Activated CD8-positive, alpha-beta memory T cell treated with anti-CD3 and anti-CD28 coated beads, Interleukin-2, amount 50 U/mL, for 1 hour (primary cell): ENCODE data around the gene TBC1D4.
"Not testable (repeated sequence)": the region's sequence is repeated elsewhere in the genome, so short reads cannot be mapped to it uniquely, and the experiment has no call there.

ENCODE experiments used
- DNase-seq: peaks from one replicate; pipeline ENCODE4 v3.0.0-alpha.2; 2020; ENCODE audit errors: extremely low read depth

Gene TBC1D4

GRCh38 chr13:75360170-75360569, 121.8 kb downstream of the TBC1D4 start:
- no peak for DNase-seq

- DNase-seq: no peak
Observed at GRCh38 chr13:75359266-75359665, 122.7 kb downstream of the TBC1D4 start.

- DNase-seq: no peak
Observed at GRCh38 chr13:75357576-75358289, 124.2 kb downstream of the TBC1D4 start.

DNA sequence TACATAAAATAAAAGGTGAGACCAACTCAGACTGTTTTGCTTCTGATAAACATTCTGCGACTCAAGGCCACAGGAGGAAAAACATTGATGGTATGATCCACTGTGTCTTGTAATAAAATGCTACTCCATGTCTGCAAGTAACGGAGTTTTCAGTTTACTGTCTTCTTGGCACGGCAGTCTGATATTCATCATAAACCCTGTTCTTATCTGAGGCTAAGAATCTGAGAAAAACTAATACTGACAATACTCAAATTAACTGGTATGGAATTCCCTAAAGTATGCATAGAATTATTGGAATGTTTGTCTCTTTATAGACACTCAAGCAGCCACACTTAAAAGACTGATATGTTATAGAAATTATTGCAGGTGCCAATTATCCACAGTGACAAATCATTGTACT, 125.5 kb downstream of the TBC1D4 start:
- no peak for DNase-seq

GRCh38 chr13:75355609-75356008, 126.4 kb downstream of the TBC1D4 start:
- no peak for DNase-seq

DNA sequence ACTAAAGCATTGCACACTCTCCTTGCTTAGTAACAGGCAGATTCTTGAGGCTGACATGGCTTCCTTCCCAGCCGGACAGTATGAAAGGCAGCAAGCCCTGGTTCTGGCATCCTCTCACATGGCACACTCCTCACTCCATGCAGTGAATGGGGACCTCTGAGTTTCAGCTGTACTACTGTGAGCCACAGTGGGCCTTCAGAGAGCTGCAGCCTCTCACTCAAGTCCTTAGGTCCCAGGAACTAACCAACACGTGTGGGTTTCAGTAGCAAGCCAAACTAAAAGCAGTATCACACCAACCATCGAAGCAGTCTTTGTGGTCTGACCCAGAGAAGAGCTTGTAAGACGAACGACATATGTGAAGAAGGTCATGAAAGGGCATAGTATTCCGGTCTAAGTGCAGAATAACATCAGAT, 128.2 kb downstream of the TBC1D4 start:
- no peak for DNase-seq

GRCh38 chr13:75352641-75353327, 129.2 kb downstream of the TBC1D4 start:
- DNase-seq: no peak

- DNase-seq: not testable (repeated sequence)
Observed at GRCh38 chr13:75351538-75351937, 130.4 kb downstream of the TBC1D4 start.

GRCh38 chr13:75347925-75348324, 134.0 kb downstream of the TBC1D4 start:
- DNase-seq: no peak

DNA sequence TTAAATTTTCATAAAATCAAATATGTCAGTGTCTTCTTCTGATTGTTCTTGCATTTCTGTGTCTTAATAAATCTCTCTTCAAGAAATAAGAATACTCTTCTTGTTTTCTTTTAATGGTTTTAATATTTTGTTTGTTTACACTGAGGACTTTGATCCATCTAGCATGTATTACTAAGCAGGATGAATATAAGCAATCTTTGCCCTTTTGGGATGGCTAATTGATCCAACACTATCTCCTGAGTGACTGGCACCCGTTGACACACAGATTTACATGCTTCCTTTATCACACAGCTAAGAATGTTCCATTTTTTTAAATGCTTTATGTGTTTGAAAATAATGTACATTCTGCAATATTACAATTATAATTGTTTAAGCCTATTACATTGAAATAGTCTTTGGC, 134.5 kb downstream of the TBC1D4 start:
- no peak for DNase-seq

- DNase-seq: no peak
Observed at GRCh38 chr13:75345193-75345592, 136.8 kb downstream of the TBC1D4 start.

DNA sequence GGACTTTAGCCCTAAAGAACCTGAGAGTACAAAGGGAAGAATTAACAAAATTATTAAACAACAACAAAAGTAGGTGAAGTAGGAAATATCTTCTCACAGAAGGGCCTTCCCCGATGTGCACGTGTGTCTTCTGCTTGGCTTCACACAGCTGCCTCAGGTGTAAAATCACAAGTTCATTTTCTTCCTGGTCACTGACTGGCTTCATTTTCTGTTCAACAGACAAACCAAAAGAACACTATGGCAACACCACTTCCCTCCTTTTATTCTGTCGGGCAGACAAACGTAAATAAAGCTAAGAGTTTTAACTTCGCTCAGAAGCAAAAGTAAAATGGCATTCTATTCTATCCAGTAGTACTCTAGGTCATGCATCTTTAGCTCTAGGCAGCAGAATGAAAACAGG, 140.9 kb downstream of the TBC1D4 start:
- DNase-seq: no peak

DNA sequence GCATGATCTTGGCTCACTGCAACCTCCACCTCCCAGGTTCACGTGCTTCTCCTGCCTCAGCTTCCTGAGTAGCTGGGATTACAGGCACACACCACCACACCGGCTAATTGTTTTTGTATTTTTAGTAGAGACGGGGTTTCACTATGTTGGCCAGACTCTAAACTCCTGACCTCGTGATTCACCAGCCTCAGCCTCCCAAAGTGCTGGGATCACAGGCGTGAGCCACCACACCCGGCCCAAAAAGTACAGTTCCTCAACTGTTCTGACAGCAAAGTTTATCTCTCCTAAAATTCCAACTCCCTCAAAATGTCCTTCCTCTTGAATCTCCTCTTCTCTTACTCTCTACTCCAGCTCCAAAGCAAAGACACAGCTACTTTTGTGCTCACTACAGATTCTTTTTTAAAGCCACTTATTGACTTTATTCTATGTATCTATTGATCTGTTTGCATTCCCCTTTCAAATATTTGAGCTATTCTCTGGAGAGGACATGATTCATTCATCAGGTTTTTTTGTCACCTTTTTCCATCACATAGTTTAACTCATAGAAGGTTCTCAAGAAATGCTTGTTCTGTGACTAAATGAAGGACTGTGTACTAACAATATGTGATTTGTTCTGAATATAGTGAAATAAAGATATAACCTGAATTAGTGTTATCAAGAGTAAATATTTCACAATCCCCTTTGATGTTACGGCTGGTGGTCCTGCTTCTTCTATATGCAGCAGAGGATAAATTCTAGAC, 142.2 kb downstream of the TBC1D4 start:
- DNase-seq: no peak

DNA sequence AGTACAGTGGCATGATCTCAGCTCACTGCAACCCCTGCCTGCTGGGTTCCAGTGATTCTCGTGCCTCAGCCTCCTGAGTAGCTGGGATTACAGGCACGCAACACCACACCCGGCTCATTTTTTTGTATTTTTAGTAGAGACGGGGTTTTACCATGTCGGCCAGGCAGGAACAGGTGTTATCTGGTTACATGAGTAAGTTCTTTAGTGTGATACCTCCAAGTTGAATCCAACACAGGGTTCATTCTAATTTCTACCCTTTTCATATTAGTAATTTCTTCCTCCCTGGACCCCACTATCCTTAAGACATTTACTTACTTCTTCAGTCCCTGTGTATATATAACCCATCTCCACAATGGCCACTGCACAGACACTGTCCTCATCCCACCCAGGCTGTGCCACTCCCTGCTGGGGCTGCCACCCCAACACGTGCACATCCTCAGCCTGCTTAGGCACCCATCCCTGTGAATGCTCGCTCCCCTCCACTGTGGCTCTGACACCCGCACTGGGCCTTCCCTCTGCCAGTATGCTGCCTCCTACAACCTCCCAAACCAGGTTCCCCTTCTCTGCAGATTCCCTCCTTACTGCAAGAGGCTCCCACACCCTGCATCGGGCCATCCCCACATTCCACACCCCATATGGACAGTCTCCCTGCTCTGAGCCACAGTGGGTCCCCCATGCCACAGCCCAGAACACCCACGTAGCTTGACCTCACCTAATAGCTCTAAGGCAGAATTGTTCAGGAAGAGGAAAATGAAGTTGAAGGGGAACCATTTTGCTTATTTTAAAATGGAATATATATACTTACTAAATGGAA, 147.1 kb downstream of the TBC1D4 start:
- no peak for DNase-seq

- no peak for DNase-seq
Observed at GRCh38 chr13:75333103-75333502, 148.9 kb downstream of the TBC1D4 start.

GRCh38 chr13:75331792-75332349, 150.1 kb downstream of the TBC1D4 start:
- DNase-seq: no peak

GRCh38 chr13:75330770-75331169, 151.2 kb downstream of the TBC1D4 start:
- DNase-seq: no peak

GRCh38 chr13:75329723-75330122, 152.2 kb downstream of the TBC1D4 start:
- no peak for DNase-seq

DNA sequence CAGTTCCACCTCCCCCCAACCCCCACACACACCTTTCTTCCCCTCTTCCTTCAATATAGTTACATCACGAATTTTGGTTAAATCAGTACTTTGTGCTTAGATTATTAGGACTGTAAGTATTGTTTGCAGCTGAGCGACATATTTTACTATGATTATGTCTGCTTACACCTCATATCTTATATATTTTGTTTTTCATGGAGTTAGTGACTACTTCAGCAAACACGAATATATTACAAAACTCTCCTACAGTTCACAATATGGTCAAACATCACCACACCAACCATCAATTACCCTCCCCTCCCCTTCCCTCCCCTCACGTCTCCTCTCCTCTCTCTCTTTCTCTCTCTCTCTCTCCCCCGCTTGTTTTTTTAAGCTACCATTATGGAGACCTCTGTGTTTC, 152.9 kb downstream of the TBC1D4 start:
- DNase-seq: no peak

DNA sequence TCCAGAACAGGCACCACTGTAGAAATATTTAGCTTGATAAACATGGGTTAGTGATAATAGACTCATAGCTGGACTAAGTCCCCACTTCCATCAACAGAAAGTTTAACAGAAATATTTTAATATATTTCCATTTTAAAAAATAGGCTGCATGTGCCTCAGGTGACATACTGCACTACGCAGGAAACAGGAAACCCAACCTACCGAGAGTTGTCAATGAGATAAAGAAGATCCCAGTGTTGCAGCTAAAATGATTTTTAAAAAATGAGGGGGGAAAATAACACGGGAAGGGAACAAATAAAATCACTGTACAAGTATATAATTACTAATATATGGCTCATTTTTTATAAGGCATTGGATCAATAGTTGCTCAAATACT, 154.8 kb downstream of the TBC1D4 start:
- DNase-seq: no peak
